Stimulated activated CD8-positive, alpha-beta memory T cell treated with anti-CD3 and anti-CD28 coated beads, Interleukin-7, amount 100 ng/mL, for 48 hours (primary cell): ENCODE measurements around the gene VKORC1.
"Not testable (repeated sequence)": the region's sequence is repeated elsewhere in the genome, so short reads cannot be mapped to it uniquely, and the experiment has no call there.

Experiments
- DNase-seq, 2 donors: peaks; one replicate each; pipeline ENCODE4 v3.0.0-alpha.2; 2020; ENCODE audit warnings: low read depth in 1 of 2; ENCODE audit errors: extremely low read depth in 1 of 2

Gene VKORC1

GRCh38 chr16:31094424-31095120, at the start of gene VKORC1:
Gene VKORC1 (minus strand): TSS chr16:31094797. CDS start chr16:31094729, 68 bp downstream.
- DNase-seq: peak; percentile 86 to 92

DNA sequence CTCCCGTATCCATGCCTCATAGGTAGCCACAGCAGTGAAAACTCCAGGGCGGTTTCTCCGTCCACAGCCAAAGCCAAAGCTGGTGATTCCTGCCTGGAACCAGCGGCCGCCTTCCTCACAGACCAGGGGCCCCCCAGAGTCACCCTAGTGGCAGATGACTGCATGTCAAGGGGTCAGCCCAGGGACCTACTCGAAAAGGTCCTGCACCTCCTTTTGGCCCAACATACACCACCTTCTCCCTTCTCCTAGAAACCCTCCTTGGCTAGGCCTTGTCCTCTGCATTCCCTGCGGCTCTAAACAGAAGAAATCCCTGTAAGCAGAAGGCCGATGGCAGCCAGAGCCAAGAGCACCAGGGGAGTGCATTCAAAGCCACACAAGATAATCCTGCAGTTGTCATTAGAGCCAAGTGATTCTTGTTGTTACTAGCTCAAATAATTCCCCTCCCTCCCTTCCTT, 49.1 kb upstream of the VKORC1 start:
- DNase-seq: no peak

- DNase-seq: no peak
Measured at GRCh38 chr16:31143011-31143693, 48.6 kb upstream of the VKORC1 start.

GRCh38 chr16:31142109-31143010, 47.8 kb upstream of the VKORC1 start:
- peak; percentile 98 for DNase-seq

GRCh38 chr16:31141489-31142108, 47.0 kb upstream of the VKORC1 start:
- no peak for DNase-seq

DNA sequence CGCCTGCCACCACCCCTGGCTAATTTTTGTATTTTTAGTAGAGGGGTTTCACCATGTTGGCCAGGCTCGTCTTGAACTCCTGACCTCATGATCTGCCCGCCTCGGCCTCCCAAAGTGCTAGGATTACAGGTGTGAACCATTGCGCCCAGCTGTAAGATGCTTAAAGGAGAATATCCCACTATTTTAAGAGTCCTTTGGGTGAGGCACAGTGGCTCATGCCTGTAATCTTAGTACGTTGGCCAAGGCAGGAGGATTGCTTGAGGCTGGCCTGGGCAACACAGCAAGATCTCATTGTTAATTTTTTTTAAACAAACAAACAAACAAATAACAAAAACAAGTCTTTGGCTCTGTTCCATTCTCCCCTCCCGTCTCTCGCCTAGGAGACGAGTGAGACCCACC, 46.5 kb upstream of the VKORC1 start:
- not testable (repeated sequence) for DNase-seq

- DNase-seq: no peak
Measured at GRCh38 chr16:31138621-31139578, 44.3 kb upstream of the VKORC1 start.

- not testable (repeated sequence) for DNase-seq
Measured at GRCh38 chr16:31136822-31137499, 42.4 kb upstream of the VKORC1 start.

DNA sequence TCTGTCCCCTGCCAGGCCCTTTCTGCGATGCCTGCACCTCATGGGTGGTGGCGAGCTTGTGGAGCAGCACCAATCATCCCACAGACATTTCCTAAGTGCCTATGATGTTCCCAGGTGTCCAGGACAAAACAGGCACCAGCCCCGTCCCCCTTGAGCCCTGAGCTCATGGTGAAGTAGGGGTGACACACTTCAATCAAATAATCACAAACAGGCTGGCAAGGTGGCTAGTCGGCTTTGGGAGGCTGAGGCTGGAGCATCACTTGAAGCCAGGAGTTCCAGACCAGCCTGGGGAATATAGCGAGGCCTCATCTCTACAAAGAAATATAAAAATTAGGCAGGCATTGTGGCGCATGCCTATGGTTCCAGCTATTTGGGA, 41.7 kb upstream of the VKORC1 start:
- DNase-seq: no peak

DNA sequence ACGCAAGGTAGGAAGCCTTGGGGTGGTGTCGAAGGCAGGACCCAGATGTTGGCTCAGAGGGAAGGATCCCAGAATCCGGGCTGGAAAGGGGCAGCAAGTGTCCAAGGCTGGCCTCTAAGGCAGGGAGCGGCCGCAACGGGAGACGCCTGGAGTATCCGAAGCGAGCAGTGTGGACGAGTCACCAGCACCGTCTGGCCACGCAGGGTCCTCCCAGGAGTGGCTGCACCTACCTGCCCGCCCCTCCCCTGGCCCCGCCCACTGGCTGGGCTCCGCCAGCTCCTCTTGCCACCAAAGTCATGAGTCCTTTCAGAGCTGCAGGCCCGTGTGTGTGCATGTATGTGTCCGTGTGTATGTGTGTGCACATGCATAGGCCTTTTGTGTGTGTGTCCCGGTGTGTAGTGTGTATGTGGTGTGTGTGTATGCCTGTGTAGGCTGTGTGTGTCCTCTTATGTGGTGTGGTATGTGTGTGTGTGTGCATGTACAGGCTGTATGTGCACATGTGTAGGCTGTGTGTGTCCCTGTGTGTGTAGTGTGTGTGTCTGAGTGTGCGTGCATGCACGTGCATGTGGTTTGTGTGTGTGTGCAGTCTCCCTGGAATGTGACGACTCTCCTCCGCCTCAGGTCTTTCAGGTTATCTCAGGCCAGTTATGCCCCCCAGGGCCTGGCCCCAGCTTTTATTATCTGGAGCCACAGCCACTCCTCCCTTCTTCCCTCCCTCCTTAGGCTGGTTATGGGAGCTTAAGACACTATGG, 41.1 kb upstream of the VKORC1 start, which contains the start of gene PRSS8:
Gene PRSS8, minus strand, starts transcription at position 193 of the 752 bp plus-strand sequence. CDS start 229 bp downstream, outside the sequence.
- no peak for DNase-seq

DNA sequence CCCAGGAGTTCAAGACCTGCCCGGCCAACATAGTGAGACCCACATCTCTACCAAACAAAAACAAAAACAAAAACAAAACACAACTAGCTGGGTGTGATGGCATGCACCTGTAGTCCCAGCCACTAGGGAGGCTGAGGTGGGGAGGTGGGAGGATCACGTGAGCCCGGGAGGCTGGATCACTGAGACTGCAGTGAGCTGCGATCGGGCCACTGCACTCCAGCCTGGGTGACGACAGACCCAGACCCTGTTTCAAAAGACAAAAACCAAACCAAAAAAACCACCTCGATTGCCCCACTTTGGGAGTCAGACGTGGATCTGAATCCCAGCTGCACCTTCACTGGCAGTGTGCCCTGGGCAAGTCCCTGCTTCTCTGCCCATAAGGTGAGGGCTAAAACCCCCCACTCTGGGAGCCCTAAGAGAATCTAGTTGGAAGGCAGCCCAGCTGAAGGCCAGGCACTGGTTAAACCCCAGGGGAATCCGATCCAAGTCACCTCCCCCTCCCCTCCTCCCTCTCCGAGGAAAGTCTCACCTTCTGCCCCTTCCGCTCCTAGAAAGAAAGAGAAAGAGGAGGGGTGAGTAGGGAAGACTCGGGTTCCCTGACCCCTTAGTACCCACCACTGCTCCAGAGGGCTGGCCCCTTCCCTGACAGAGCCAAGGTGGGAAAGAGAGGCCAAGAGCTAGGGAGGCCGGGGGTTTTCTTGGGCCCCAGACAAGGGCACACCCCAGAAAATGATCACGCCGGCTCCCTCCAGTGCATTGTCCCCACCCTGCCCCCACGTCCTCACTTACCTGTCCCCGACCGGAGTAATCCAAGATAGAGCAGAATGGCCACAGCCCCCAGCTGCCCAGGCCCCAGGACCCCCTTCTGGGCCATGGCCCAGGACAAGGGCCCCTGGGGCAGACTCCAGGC, 40.3 kb upstream of the VKORC1 start:
- no peak for DNase-seq

- DNase-seq: no peak
Measured at GRCh38 chr16:31134091-31134571, 39.5 kb upstream of the VKORC1 start.

- no peak for DNase-seq
Measured at GRCh38 chr16:31133046-31133501, 38.5 kb upstream of the VKORC1 start.

- no peak for DNase-seq
Measured at GRCh38 chr16:31132303-31132979, 37.8 kb upstream of the VKORC1 start.

DNA sequence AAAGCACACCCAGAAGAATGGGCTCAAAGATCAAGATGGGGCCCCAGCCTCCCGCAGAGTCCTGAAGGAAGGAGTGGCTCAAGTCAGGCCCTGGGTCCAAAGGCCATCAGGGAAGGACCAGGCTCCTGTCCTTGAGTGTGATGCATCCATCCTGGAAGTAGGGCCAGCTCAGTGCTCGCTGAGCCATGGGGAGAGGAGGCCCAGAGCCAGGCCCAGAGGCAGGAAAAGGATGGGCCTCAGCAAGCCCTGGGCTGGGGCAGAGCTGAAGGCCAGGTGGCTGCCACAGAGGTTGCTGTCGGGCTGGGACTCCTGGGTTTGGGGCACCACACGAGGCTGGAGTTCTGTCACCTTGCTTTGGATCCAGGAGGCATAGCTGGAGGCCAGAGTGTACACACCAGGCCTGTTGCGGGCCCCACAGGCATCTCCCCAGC, 37.3 kb upstream of the VKORC1 start:
- DNase-seq: no peak

GRCh38 chr16:31131416-31131815, 36.8 kb upstream of the VKORC1 start:
- DNase-seq: no peak
